Tibial nerve (tissue), 3 donors: ENCODE measurements around the gene GALNT8.

Source experiments
- CTCF ChIP-seq, 5 experiments: fragments of 200-600 bp in 3 of 5; fragments of 450-650 bp in 2 of 5; sonication (generic) in 3 of 5; IDR thresholded peaks; one replicate each; pipeline ENCODE4 v1.5.1; 2016 to 2019; ENCODE audit warnings: antibody characterized with exemption in 5 of 5, mild to moderate bottlenecking in 3 of 5, moderate library complexity in 2 of 5
- POLR2A ChIP-seq, 2 donors: fragments of 450-650 bp; IDR thresholded peaks; one replicate each; pipeline ENCODE4 v1.6.1; 2017; ENCODE audit warnings: antibody characterized with exemption in 2 of 2, mild to moderate bottlenecking in 2 of 2, moderate library complexity in 2 of 2

- TF ChIP-seq POLR2A (IDR thresholded peaks at IDR 0.05), result no peak
- no peak for TF ChIP-seq CTCF (IDR thresholded peaks at IDR 0.05)
Observed at GRCh38 chr12:4705824-4706223, 14.4 kb upstream of the GALNT8 start.
